HepG2 (cell line): ENCODE measurements around the gene VAMP8. TPM values are rescaled to one million over a fixed set of nuclear protein-coding genes. Genes with fewer than 3 reads are reported as not detected.

Experiments used
- MAFK ChIP-seq, 2 experiments: IDR thresholded peaks in 1 of 2; conservative IDR thresholded peaks in 1 of 2; 2 replicates each; pipeline ENCODE4 v1.6.1; 2011; ENCODE audit warnings: improper control_type of control experiment in 2 of 2, low read length in 2 of 2
- SP5 ChIP-seq: IDR thresholded peaks from 2 replicates; pipeline ENCODE4 v1.6.1; 2016; ENCODE audit warnings: low read depth, borderline replicate concordance
- WIZ ChIP-seq: sonication (generic); formaldehyde crosslinking; IDR thresholded peaks from 2 replicates; pipeline ENCODE4 v1.5.1; 2020; ENCODE audit warnings: mild to moderate bottlenecking, missing genetic modification reagents
- ZBTB7A ChIP-seq: sonication (generic); formaldehyde crosslinking; IDR thresholded peaks from 2 replicates; pipeline ENCODE4 v1.8.0; 2022; ENCODE audit warnings: mild to moderate bottlenecking, missing genetic modification reagents
- ZBTB8A ChIP-seq: sonication (generic); formaldehyde crosslinking; IDR thresholded peaks from 2 replicates; pipeline ENCODE4 v1.4.0; 2020; ENCODE audit warnings: mild to moderate bottlenecking, low read depth, missing genetic modification reagents, borderline replicate concordance
- ZNF253 ChIP-seq: sonication (generic); formaldehyde crosslinking; IDR thresholded peaks from 2 replicates; pipeline ENCODE4 v1.8.0; 2022; ENCODE audit warnings: mild to moderate bottlenecking, missing genetic modification reagents, borderline replicate concordance
- ZNF598 ChIP-seq: sonication (generic); formaldehyde crosslinking; IDR thresholded peaks from 2 replicates; pipeline ENCODE4 v1.5.1; 2020; ENCODE audit warnings: mild to moderate bottlenecking, missing genetic modification reagents, borderline replicate concordance
- ZNF678 ChIP-seq: sonication (generic); formaldehyde crosslinking; IDR thresholded peaks from 2 replicates; pipeline ENCODE4 v1.4.0; 2020; ENCODE audit warnings: mild to moderate bottlenecking, missing genetic modification reagents
- ZNF720 ChIP-seq: sonication (generic); formaldehyde crosslinking; IDR thresholded peaks from 2 replicates; pipeline ENCODE4 v1.4.0; 2020; ENCODE audit warnings: missing genetic modification reagents
- polyA plus RNA-seq, 8 experiments: library from polyadenylated mRNA; depleted of rRNA in 3 of 8; stranded (reverse) in 7 of 8; unstranded in 1 of 8; fragments of >200 nt; fragmentation: Illumina TruSeq in 4 of 8; extraction: Trizol in 4 of 8; gene quantifications; 2 replicates each; pipeline versions ENCODE4 v1.2.1 to v1.2.3, GENCODE V29; 2011 to 2016; ENCODE audit warnings: low read depth in 4 of 8, missing spikeins in 1 of 8, mixed read lengths in 1 of 8; ENCODE audit not compliant: insufficient read depth in 1 of 8
- total RNA-seq, 5 experiments: library from RNA; depleted of rRNA; stranded (reverse); fragments of >200 nt; fragmentation: Illumina TruSeq; extraction: Trizol; gene quantifications; 2 replicates each; pipeline ENCODE4 v1.2.3, GENCODE V29; 2016; ENCODE audit warnings: low read depth in 1 of 5
- TF ChIP-seq, protein P1 (sequence below), 2 experiments: fragments of 450-650 bp in 1 of 2; sonication (generic) in 1 of 2; formaldehyde crosslinking in 1 of 2; IDR thresholded peaks; 2 replicates each; pipeline versions ENCODE4 v1.6.1 to v1.8.0; 2016 to 2022; ENCODE audit warnings: antibody characterized with exemption in 1 of 2, mild to moderate bottlenecking in 1 of 2, missing genetic modification reagents in 1 of 2
- TF ChIP-seq, protein P2 (sequence below): sonication (generic); formaldehyde crosslinking; IDR thresholded peaks from 2 replicates; pipeline ENCODE4 v1.5.0; 2020; ENCODE audit warnings: mild to moderate bottlenecking, low read depth, missing genetic modification reagents, borderline replicate concordance
- TF ChIP-seq, protein P3 (sequence below): sonication (generic); formaldehyde crosslinking; IDR thresholded peaks from 2 replicates; pipeline ENCODE4 v1.5.1; 2020; ENCODE audit warnings: mild to moderate bottlenecking, missing genetic modification reagents
- TF ChIP-seq, protein P4 (sequence below): sonication (generic); formaldehyde crosslinking; IDR thresholded peaks from 2 replicates; pipeline ENCODE4 v1.5.0; 2020; ENCODE audit warnings: missing genetic modification reagents

Gene VAMP8
- total and polyA plus RNA-seq, 2 of the 13 experiments (the other 11 are each of a cell fraction or from before 2014, with no cell fraction given): 83.3 to 157 TPM

GRCh38 chr2:85611705-85612587 is 34.6 kb downstream of the VAMP8 start, which contains the start of gene C2orf68 (continued):
- TF ChIP-seq ZBTB8A (CRISPR knock-in tag) (peak; percentile 37; the same call in 1 of the 2 replicates), MAFK (conservative IDR thresholded peaks at IDR 0.05 in 1 of 2, IDR thresholded peaks at IDR 0.05 in 1 of 2; ENCODE audit: low read length in 2 of 2) (no peak), WIZ (CRISPR knock-in tag) (0 out of 2 replicates have a peak, but pooled peaks have one; percentile 10), ZNF678 (no peak; the same call in 1 of the 2 replicates), ZNF720 (CRISPR knock-in tag) (no peak), ZNF598 (no peak; the same call in 1 of the 2 replicates), ZBTB7A (no peak), ZNF253 (CRISPR knock-in tag) (peak; percentile 56; the same call in 1 of the 2 replicates), SP5 (CRISPR knock-in tag) (peak; percentile 66; the same call in 1 of the 2 replicates)
- TF ChIP-seq, protein P1, sequence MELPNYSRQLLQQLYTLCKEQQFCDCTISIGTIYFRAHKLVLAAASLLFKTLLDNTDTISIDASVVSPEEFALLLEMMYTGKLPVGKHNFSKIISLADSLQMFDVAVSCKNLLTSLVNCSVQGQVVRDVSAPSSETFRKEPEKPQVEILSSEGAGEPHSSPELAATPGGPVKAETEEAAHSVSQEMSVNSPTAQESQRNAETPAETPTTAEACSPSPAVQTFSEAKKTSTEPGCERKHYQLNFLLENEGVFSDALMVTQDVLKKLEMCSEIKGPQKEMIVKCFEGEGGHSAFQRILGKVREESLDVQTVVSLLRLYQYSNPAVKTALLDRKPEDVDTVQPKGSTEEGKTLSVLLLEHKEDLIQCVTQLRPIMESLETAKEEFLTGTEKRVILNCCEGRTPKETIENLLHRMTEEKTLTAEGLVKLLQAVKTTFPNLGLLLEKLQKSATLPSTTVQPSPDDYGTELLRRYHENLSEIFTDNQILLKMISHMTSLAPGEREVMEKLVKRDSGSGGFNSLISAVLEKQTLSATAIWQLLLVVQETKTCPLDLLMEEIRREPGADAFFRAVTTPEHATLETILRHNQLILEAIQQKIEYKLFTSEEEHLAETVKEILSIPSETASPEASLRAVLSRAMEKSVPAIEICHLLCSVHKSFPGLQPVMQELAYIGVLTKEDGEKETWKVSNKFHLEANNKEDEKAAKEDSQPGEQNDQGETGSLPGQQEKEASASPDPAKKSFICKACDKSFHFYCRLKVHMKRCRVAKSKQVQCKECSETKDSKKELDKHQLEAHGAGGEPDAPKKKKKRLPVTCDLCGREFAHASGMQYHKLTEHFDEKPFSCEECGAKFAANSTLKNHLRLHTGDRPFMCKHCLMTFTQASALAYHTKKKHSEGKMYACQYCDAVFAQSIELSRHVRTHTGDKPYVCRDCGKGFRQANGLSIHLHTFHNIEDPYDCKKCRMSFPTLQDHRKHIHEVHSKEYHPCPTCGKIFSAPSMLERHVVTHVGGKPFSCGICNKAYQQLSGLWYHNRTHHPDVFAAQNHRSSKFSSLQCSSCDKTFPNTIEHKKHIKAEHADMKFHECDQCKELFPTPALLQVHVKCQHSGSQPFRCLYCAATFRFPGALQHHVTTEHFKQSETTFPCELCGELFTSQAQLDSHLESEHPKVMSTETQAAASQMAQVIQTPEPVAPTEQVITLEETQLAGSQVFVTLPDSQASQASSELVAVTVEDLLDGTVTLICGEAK (IDR thresholded peaks at IDR 0.05): peak; percentile 87
- TF ChIP-seq, protein P1 (CRISPR knock-in tag; IDR thresholded peaks at IDR 0.05): peak; percentile 84; the same call in 1 of the 2 replicates
- TF ChIP-seq, protein P2, sequence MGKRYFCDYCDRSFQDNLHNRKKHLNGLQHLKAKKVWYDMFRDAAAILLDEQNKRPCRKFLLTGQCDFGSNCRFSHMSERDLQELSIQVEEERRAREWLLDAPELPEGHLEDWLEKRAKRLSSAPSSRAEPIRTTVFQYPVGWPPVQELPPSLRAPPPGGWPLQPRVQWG (CRISPR knock-in tag): no peak
- TF ChIP-seq, protein P3, sequence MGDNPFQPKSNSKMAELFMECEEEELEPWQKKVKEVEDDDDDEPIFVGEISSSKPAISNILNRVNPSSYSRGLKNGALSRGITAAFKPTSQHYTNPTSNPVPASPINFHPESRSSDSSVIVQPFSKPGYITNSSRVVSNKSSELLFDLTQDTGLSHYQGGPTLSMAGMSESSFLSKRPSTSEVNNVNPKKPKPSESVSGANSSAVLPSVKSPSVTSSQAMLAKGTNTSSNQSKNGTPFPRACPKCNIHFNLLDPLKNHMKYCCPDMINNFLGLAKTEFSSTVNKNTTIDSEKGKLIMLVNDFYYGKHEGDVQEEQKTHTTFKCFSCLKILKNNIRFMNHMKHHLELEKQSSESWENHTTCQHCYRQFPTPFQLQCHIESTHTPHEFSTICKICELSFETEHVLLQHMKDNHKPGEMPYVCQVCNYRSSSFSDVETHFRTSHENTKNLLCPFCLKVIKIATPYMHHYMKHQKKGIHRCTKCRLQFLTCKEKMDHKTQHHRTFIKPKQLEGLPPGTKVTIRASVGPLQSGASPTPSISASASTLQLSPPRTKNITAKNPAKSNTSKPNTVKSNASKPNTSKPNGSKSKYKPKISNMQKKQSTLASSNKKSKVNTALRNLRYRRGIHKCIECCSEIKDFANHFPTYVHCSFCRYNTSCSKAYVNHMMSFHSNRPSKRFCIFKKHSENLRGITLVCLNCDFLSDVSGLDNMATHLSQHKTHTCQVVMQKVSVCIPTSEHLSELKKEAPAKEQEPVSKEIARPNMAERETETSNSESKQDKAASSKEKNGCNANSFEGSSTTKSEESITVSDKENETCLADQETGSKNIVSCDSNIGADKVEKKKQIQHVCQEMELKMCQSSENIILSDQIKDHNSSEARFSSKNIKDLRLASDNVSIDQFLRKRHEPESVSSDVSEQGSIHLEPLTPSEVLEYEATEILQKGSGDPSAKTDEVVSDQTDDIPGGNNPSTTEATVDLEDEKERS (CRISPR knock-in tag): no peak
- TF ChIP-seq, protein P4, sequence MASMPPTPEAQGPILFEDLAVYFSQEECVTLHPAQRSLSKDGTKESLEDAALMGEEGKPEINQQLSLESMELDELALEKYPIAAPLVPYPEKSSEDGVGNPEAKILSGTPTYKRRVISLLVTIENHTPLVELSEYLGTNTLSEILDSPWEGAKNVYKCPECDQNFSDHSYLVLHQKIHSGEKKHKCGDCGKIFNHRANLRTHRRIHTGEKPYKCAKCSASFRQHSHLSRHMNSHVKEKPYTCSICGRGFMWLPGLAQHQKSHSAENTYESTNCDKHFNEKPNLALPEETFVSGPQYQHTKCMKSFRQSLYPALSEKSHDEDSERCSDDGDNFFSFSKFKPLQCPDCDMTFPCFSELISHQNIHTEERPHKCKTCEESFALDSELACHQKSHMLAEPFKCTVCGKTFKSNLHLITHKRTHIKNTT (CRISPR knock-in tag): 0 out of 2 replicates have a peak, but pooled peaks have one; percentile 45
